Effector CD4-positive, alpha-beta T cell (primary cell): Measurements from ENCODE around the gene NEDD9.

Experiments
- DNase-seq: peaks from one replicate; pipeline ENCODE4 v3.0.0-alpha.2; 2020

NEDD9 gene

DNA sequence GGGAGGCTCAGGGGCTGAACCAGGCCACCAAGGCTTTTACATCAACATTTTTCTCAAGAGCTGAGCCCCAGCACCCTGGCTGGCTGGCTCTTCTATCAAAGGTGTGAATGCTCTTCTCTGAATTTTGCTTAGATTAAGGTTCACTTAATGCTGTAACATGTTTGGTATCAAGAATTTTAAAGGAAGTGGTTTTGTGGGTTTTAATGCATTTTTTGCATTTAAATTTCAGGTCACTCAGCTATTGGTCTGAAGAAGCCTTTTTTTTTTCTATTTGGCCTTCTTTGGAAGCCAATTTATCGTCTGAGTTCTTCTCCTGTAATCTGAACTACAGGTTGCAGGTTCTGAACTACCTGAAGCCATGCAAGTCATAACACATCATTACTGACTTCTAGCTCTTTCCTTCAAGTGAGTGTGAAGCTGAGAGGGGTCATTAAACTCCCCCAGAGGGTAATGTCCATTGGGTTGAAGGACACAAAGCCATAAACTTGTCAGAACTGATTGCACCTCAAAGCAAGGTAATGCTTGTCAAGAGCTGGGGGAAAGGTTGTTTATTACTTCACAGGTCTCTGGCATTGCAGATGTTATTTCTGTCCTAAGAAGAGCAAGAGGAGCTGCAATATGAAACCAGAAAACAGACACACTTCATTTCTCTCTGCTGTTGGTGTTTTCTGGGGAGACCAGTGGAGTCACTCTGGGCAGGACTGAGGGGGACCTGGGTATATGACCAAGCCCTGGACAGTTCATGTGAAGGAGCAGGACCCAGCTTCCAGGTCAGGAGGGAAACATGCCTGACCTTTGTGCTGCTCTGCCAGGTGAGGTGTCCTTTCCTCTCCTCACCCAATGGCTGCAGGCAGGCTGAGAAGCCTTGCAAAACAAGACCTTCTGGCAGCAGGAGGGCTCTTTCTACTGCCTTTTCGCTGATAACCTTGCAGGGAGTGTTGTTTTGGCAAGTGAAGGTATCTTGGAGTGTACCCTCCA lies 26.1 kb upstream of the NEDD9 start:
- no peak for DNase-seq

DNA sequence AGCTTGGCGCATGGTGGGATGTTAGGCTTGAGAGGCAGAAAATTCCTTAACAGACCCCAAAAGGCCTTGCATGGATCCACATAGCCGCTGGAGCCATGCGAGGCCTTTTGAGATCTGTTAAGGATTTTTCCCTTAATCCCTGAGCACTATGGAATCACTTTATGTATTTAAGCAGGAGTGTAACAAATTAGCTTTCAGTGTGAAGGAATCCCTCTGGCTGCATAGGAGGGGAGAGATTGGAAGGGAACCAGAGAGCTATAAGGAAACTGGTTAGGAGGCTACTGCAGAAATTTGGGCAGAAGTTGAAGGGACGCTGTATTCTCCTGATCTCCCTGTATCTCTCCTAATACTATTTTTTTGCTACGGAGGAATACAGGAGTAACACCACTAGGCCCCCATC lies 23.1 kb upstream of the NEDD9 start:
- no peak for DNase-seq

DNA sequence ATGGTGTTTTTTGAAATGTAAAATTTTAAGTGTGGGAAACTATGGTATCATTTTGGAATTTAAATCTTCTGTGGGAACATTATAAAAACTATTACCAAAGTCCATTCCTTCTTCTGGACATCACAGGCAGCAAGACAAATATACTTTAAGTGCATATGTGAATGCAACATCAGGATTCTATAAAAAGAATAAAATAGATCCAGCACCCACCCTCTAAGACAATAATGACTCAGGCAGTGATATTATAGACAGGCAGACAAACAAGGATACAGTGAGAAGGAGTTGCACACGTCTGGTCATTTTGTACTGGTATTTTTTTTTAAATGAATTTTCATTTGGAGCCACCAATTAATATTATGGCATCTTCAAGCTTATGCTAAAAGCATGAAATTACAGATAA lies 21.1 kb upstream of the NEDD9 start:
- no peak for DNase-seq

DNA sequence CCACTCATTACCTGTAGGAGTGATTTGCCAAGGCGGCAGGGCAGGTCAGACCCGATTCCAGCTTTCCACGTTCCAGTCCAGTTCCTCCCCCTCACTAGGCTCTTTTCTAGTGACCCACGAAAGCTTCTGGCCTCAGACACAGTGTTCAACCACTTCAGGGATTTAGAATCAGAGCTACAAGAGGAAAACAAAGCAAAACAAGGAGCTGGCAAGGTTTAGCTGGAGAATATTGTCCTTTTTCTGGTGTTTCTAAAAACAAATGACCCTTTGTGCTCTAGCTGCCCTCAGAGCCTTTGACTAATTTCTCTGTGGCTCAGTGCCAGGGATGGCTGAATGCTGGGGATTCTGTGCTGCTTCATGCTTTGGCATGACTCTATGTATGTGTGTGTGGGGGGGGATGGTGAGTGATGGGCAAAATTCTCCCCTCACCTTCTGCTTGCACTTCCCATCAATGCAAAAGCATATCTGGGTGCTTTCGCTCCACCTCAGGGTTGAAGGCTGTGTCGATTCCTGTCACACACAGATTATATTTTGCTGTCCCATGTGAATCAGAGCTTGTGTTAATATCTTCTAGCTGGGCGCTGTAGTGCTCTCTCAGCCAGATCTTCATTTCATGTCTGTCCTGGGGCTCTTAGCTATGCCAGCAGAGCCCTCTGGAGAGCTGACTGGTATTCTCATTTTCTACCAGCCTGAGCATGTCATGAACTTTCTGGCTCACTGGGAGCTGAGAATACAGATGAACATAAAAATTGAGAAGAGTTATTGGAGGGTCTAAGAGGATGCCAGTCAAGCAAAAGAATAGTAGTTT lies 19.3 kb upstream of the NEDD9 start:
- no peak for DNase-seq

DNA sequence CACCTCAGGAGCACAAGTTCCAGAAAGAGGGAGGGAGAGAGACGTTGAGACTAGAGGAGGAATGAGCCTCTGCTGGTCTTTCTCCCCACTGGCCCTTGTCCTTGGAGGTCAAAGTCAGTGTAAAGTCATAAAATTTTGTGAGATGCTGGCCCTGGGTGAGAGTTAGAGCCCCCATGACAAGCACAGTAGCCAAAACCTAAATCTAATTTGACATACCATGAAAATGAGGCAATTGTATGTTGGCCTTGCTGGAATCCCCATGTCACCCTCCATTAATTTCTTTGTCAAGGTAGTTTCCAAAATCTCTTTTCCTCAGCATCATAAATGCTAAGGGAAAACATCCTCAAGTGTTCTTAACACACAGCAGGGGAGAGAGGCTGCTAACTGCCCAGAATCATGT lies 17.6 kb upstream of the NEDD9 start:
- no peak for DNase-seq

DNA sequence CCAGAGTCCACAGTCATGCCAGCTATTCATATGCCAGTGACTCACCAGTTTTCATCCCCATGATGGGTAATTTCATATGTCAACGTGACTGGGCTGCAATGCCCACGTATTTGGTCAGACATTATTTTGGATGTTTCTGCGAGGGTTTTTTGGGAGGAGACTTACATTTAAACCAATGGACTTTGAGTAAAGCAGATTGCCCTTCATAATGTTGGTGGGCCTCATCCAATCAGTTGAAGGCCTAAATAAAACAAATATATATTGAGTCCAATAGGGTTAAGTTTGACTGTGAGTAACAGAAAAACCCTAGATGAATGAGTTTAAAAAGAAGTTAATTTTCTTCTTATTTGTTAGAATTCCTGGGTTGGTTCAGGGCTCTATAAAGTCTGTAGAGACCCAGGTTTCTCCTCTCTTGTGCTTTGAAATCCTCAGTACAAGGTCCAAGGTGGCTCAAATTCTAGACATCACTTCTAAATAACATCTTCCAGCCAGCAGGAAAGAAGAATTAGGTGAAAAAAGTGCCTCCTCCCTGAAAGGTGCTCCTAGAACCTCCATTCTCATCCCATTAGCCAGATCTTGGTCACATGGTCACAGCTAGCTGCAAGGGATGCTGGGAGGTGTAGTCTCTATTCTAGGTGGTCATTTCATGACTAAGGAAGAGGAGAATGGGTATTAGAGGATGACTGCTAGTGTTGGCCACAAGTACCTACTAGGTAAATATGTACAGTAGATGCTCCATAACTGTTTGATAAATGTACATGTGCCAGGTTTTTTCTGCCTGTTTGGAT lies 16.7 kb upstream of the NEDD9 start:
- no peak for DNase-seq

DNA sequence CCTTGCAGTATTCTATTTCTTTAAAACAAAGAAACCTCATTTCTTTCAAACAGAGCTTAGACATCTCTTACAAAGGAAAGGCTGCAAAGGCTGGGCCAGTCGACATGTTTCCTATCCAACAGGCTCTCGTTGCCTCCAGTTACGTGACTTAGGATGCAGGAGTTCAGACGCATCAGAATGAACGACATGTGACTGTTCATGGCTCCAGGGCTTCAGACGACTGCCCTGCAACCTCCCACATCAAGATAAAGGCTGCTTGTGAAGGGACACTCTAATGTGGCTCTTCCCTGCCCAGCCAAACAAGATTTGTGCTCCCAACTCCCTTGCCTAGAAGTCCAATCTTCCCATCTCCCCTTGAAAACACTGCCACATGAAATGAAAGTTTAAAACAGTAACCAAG lies 14.3 kb upstream of the NEDD9 start:
- DNase-seq: no peak

DNA sequence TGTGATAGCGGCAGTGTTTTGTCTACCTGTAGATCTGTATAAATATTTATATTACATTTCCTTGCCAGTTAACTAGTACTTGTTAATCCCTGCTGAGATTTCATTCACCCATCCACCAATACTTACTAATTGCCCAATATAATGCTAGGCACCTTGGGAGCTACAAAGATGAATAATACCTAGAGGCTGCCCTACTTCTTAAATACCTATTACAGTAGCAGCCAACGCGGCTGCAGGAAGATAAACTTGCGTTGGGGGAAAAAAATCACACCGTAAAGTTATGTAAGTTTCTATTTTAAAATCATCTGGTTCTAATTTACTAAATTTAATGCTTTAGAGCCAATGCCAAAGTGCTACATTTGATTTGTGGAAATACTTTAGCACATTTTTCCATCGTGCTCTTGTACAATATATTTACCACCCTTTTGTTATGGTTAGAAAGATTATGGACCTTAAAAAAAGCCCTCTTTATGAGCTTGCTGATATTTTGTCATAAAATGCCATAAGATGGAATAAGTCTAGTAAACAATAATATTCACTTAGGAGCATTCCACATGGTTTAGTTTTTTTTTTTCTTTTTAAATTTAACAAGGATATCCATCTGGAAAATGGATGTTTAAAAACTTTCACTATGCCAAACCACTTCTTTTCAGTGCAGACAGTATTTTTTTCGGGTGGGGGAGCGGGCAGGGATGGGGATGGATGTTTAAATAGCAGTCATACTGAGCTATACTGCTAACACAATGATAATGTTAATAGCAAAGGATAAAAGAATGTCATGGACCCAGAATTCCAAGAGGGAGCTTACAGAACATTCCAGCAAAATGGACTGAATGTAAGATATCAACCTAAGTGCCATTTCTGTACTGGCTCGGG lies 13.2 kb upstream of the NEDD9 start:
- no peak for DNase-seq

DNA sequence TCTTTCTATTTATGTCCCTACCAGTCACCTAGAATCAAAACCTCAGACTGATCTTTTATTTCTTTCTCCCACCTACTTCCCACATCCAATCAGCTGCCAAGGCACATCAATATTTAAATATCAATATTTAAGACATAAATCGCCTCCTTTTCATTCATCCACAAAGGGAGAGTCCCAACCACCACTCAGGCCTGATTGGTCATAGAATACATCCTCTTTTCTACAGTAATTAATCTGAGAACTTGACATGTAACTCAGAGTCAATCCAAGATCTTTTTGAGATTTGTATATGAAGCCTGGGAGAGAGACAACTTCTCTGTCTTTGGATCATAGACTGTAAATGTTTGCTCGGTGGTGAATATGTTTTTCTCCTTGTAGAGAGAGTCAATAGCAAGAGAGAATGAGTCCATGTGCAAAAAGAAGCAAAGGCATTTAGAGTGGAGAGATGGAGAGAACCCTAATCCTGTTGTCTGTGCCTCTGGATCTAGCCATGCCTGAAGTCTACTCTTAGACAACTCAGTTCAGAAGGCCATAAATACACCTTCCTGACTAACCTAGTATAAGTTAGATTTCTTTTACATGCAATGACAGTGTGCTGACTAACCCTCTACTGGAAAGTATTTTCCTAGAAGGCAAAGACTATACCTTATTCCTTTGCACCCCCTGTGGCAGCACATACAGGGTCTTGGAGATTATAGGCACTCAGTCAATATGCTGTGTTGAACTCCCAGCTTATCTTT lies 12.1 kb upstream of the NEDD9 start:
- no peak for DNase-seq

DNA sequence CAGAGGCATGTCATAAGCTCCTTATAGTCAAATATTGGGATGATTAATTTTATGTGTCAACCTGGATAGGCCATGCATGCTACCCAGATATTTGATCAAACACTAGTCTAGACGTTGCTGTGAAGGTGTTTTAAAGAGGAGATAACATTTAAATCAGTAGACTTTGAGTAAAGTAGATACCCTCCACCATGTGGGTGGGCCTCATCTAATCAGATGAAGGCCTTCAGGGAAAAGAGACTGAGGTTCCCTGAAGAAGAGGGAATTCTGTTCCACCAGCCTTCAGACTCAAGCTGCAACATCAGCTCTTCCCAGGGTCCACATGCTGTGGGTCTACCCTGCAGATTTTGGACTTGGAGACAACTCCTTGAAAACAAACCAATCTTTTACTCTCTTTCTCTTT lies 11.4 kb upstream of the NEDD9 start:
- DNase-seq: no peak

DNA sequence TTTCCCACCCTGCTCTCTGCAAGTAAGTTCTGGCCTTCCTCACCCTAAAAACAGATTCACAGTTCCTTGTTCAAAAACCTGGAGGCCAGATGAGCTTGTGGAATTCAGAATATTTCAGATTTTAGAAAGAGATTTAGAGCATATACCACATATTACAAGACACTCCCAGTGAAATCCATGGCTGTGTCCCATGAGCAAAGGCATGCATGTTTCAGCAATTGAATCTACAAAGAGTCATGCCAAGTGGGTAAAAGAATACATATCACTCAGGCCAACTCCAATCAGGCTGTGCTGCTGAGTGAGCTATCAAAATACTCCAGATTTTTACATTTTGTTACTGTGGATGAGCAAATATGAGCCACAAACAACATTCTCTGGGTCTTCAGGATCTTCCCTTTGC lies 10.2 kb upstream of the NEDD9 start:
- no peak for DNase-seq

DNA sequence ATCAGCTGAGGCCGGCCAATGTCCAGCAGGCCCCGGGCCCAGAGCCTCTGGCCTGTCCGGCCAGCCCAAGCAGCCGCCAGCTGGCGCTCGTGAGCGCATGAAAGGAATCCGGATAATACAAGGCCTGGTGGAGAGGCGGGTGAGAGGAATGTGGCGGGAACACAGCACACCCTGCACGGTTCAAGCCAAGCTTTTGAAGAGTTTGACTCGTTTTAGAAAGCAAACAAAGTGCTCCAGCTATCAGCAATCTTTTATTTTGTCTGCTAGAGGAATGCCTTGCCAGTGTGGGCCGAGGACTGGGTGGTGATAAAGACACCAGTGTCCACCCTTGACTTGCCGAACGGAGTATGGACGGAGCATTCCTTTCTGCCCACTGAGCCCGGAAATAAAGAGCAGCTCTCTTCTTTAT lies 9.3 kb upstream of the NEDD9 start:
- DNase-seq: no peak

DNA sequence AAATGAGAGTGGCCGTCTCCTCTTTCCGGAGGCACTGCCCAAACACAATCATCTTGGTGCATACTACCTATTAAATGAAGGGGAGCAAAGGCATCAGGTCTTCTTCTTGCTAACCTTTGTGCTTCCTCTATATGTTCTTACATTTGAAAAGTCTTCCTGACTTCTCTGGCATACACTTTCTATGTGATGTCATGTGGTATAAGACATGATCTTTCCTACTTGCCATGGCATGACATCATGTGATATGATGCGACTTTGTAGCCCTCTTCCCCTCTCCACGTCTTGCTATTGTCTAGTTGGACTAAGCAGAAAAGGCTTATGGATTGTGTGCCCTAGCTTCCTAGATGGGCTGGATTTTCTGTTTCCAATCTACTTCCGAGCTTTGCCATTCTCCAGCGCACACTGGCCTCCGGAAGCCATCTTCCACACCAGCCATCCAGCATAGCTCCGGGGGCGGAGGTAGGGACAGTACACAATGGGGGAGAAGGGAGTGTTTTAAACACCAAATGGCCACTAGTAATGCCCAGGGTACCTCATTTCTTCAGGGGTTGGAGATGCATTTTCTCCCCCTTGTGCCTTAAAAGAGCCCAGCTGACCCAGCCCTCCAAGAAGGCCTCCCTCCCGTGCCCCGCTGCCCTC lies 8.8 kb upstream of the NEDD9 start:
- DNase-seq: no peak

DNA sequence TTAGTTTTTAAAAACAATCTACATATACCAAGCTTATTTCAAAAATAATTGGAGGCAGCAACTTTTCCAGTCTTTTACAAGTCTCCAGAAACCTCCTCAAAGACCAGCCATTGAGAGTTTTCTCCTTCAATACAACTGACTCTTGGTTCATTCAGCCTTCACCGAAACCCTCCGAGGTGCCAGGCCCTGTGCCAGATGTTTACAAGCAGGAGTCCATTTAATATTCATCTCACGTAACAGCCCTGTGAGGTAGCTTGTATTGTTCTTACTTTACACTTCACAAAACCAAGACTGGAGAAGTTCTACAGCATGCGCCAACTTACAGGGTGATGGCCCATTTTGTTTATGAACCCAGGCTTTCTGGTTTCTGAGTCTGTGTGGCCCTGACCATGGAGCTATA lies 5.5 kb upstream of the NEDD9 start:
- DNase-seq: no peak

DNA sequence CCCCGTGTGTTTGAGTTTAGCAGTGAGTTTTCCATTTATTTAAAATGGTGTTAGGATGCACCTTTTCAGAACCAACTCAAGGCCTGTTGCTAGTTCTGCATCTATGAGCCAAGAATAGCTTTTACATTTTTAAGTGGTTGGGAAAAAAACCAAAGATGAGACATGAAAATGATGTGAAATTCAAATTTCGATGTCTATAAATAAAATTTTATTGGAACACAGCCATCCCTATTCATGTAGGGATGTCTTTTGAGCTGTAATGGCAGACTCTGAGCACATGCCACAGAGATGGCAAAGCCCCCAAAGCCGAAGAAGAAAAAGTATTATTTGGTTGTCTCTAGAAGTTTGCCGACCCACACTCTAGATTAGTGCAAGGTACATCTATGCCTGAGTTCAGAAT lies 5.0 kb upstream of the NEDD9 start:
- no peak for DNase-seq

DNA sequence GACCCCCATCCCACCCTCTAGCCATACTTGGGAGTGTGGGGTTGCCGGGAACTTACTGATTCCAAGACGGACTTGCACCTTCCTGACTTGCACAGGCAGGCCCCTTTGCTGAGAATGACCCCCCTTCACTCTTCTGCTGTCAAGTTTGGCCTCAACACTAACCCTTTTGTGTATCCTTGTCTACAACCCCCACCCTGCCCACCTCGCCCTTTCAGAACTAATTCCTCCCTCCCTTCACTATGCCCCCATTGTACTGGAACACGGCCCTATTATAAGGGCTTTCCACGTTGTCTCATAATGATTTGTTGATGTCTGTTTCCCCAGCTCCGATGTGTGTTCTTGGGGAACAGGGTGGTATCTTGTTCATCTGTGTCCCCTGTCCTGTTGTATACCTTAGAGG lies 4.4 kb upstream of the NEDD9 start:
- no peak for DNase-seq

DNA sequence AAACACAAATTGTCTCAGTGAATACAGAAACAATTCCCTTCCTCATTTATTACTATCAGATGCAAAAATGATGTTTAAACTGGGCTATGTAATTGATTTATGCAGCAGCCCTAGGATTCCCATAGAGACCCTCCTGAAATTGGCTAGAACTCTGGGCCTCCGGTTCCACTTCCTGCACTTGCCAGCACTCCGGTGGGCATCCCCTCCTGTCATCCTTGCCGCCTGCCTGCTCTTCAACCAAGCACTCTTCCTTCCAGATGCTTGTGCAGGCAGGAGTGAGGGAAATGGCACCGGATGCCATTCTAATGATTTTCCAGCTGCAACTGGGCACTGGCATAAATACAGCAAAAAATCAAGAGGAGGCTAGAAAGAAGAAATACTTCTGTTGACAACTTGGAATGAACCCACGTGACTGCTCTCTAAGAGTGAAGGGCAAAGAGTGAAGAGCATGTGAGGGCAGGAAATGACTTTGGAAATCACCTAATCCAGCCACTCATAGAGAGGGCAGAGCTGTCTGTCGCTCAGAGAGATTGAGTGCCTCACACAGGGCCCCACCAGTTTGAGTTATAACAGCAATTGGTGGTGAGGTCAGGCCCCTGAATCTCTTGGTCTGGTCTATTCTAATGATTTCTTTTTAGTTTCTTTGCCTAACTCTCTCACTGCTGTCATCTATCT lies 3.7 kb upstream of the NEDD9 start:
- DNase-seq: peak; percentile 37

DNA sequence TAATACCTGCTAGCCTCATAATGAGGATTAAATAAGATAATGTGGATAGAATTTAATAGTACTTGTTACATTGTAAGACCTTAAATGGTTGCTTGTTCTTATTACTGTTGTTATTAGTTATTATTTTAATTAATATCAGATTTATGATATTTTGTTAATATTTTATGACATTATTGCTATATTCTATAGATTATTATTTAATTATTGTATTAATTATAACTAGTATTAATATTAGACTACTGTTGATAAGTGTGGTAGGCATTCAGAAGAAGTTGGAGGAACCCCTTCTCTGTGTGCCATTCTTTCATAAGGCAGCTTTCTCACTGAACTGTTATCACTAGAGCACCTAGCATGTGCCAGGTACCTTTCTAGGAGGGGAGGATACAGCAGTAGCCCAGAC lies 2.6 kb upstream of the NEDD9 start:
- DNase-seq: no peak

DNA sequence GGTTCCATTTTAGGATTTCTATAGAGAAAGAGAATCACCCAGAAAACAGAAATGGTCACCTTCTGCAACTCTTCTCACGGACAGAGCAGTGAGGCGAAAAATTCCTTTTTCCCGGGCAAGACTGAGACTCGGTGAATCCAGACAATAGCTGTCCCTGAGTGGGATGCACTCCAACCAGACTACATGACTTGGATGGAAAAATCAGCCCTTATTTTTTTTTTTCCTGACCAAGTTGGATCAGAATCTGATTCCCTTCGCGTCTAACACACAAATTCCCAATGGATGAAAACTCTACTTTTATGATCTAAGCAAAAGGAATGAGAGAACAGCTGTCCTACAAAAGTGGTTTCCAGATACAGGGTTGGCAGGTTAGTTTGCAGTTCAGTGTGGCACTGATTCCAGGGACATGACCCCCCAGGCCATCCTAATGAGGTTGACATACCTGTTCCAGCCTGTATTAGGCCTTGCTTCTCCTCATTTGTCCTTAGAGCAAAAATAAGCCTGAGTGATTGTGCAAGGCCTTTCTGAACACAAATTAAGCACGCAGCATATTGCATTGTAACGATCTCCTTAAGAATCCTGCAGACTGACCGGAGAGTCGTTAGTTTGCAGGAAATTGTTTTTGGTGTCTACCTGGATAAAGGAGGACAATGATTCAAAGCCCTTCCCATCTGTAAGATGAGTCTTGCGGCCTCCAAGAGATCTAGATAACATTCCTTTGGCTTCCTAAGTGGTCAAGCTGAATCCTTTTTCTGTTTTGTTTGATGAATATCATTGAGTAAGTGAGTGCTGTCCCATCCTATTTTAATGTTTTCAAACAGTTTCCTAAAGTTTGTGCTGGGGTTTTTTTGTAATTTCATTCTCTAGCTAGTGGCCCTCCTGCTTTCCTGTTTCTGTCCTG lies 1.5 kb upstream of the NEDD9 start:
- no peak for DNase-seq
